ENCODE results near the gene FNIP1.
"Not testable (repeated sequence)": the region's sequence is repeated elsewhere in the genome, so short reads cannot be mapped to it uniquely, and the experiment has no call there.

Gene FNIP1

DNA sequence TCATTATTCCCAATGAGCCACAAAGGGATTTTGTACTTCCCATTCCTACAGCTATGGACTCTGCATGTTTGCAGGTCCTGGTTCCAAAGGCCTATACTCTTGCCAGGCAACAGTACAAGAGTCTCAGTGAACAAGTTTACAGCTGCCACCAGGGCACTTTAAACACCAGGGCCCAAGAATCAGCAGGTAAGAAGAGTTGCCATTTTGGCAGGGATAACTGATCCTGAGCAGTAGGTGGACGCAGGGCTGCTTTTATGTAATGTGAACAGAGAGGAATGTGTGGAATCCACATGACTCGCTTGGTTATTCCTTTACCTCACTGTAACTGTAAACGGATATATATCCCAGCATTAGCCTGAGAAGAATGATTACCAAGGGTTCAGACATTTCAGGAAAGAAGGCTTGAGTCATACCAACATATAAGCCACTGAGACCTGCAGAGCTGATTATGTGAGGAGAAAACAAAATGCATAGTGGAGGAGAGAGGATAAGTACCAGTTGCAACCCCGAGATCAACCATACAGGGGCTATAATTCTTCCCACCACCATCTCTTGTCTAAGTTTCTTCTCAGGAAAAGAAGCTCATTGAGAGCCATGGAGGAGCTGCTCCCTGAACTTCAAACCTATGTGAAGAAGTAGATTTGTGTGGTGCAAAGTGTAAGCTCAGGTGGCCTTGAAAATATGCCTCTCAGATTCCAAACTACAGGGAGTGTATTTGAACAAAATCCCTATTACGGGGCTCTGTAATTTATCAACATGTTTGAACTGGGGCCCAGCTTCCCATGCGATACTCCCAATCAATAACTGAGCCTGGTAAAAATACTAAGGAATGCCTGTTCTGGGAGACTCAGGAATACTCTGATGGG, 186.4 kb downstream of the FNIP1 start:
- no peak for DNase-seq (ENCODE audit: low read depth in 2 of 3, low spot score in 1 of 3)

DNA sequence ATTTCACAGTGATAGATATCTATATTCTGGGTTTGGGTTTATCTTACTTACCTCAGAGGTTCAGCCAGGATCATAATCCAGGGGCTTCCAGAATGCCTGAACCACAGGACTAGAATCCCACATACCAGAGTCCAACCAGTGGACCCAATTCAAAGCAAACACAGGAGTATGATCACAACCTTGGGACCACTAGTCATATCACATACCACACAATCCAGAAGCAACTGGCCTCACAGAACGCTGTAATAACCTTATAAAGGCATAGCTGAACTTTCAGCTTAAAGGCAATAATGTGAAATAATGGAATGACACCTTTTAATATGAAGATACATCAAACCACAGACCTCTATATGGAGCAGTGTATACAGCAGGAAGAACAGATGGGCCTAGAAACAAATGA, 187.0 kb downstream of the FNIP1 start:
- DNase-seq (ENCODE audit: low read depth in 2 of 3, low spot score in 1 of 3), result no peak

DNA sequence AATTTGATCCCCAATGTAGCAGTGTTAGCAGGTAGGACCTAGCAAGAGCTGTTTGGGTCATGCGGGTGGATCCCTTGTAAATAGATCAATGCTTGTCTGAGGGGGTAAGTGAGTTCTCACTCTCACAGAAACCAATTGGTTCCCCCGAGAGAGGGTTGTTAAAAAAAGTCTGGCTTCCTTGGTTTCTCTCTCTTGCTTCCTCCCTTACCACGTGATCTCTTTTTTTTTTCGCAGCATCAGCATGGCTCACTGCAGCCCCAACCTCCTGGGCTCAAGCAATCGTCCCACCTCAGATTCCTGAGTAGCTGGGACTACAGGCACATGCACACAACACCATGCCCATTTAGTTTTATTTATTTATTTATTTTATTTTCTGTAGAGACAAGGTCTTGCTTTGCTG, 188.2 kb downstream of the FNIP1 start:
- DNase-seq (ENCODE audit: low read depth in 2 of 3, low spot score in 1 of 3), result no peak

DNA sequence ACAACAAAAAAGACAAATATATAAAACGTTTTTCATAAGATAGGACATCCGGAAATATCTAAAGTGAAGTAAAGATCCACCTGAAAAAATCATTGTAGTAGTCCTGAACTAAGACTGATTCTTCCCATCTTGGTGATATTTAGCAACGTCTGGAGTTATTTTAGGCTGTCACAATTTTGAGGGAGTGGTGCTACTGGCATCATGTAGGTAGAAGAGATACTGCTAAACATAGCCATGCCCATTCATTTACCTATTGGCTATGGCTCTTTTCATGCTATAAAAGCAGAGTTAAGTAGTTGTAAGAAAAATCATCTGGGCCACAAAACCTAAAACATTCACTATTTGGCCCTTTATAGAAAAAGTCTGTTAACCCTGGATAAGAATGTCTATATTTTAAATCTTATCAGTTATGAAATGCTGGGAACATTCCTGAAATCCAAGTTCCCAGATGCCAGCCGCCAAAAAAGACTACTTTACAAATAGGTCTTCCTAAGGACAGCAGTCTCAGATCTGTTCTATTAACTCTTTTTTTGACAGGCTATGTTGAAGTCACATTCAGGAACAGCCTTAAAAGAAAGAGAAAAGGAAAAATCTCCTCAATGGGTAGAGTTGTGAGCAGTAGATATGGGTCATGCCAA, 188.8 kb downstream of the FNIP1 start:
- DNase-seq (ENCODE audit: low read depth in 2 of 3, low spot score in 1 of 3), result no peak

DNA sequence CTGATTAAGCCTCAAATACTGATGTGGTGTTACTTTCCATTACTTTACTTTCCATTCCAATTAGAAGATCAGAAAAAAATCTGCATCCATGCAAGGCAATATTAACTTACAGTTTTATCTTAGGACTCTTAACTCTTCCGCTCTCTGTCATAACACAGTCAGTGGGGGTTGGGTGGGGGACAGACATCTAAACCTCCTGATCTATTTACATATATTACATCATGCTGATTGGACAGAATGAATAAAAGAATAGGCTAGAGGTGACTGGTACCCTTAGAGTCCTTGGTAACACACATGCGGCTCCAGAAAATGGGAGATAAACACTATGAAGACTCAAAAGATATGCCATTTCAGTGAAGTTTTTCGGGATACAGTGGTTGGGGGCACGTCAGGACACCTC, 189.4 kb downstream of the FNIP1 start:
- no peak for DNase-seq (ENCODE audit: low read depth in 2 of 3, low spot score in 1 of 3)

DNA sequence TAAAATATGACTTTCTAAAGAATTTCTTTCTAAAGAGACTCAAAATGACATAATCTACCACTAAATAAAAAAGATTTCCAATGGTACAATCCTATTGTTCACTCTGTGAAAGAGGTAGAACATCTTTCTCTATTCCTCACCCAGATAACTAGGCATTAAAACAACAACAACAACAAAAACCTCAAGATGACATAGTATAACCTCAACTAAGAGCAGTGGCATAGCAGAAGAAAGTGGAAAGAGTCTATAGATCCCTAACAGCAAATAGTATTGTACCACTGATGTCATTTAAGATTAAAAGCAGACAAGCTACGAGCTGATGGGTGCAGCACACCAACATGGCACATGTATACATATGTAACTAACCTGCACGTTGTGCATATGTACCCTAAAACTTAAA, 191.7 kb downstream of the FNIP1 start:
- DNase-seq (ENCODE audit: low read depth in 2 of 3, low spot score in 1 of 3), result no peak

DNA sequence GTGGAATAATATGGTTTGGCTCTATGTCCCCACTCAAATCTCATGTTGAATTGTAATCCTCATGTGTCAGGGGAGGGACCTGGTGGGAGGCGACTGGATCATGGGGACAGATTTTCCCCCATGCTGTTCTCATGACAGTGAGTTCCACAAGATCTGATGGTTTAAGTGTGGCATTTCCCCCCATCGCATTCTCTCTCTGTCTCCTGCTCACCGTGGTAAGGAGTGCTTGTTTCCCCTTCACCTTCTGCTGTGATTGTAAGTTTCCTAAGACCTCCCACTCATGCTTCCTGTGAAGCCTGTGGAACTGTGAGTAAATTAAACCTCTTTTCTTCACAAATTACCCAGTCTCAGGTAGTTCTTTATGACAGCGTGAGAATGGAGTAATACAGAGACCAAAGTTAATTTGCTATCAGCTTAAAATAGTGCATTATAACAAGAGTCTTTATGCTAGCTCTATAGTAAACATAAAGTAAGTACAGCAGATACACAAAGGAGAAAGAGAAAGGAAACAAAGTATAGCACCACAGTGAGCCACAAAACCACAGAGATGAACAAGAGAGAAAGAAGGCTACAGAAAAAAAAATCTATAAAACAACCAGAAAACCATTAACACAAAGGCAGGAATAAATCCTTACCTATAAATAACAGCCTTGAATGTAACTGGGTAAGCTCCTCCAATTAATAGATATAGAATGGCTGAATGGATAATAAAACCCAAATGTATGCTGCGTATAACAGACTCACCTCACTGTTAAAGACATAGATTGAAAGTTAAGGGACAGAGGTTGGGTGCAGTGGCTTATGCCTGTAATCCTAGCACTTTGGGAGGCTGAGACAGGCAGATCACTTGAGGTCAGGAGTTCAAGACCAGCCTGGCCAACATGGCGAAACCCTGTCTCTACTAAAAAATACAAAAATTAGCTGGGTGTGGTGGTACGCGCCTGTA, 201.5 kb downstream of the FNIP1 start:
- DNase-seq (ENCODE audit: low read depth in 2 of 3, low spot score in 1 of 3), result no peak

DNA sequence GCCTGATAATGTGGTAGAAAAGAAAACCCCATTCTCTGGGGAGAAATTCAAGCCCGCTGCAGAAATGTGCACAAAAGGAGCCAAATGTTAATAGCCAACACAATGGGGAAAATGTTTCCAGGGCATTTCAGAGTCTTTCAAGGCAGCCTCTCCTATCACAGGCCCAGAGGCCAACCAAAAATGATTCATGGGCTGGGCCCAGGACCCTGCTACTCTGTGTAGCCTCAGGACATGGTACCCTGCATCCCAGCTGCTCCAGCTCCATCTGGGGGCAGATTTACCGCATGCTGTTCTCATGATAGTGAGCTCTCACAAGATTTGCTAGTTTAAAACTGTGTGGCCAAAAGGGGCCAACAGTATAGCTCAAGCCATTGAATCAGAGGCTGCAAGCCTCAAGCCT, 202.9 kb downstream of the FNIP1 start:
- no peak for DNase-seq (ENCODE audit: low read depth in 2 of 3, low spot score in 1 of 3)

DNA sequence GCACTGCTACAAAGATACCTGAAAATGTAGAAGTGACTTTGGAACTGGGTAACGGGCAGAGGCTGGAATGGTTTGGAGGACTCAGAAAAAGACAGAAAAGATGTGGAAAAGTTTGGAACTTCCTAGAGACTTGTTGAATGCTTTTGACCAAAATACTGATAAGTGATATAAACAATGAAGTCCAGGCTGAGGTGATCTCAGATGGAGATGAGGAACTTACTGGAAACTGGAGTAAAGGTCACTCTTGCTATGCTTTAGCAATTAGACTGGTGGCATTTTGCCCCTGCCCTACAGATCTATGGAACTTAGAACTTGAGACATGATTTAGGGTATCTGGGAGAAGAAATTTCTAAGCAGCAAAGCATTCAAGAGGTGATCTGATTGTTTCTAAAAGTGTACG, 203.4 kb downstream of the FNIP1 start:
- DNase-seq (ENCODE audit: low read depth in 2 of 3, low spot score in 1 of 3), result not testable (repeated sequence)
